ENCODE data around the gene C19orf73. TPM values are rescaled to one million over a fixed set of nuclear protein-coding genes. Genes with fewer than 3 reads are reported as not detected.

Gene C19orf73
- total RNA-seq, 1 donor: 0.36 TPM

GRCh38 chr19:49091391-49092038 lies 27.4 kb downstream of the C19orf73 start:
- TF ChIP-seq, protein P1, sequence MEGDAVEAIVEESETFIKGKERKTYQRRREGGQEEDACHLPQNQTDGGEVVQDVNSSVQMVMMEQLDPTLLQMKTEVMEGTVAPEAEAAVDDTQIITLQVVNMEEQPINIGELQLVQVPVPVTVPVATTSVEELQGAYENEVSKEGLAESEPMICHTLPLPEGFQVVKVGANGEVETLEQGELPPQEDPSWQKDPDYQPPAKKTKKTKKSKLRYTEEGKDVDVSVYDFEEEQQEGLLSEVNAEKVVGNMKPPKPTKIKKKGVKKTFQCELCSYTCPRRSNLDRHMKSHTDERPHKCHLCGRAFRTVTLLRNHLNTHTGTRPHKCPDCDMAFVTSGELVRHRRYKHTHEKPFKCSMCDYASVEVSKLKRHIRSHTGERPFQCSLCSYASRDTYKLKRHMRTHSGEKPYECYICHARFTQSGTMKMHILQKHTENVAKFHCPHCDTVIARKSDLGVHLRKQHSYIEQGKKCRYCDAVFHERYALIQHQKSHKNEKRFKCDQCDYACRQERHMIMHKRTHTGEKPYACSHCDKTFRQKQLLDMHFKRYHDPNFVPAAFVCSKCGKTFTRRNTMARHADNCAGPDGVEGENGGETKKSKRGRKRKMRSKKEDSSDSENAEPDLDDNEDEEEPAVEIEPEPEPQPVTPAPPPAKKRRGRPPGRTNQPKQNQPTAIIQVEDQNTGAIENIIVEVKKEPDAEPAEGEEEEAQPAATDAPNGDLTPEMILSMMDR (IDR thresholded peaks at IDR 0.05; ENCODE audit: extremely low read depth, low read depth, low read length): no peak
- Histone ChIP-seq H3K36me3 (ENCODE audit: insufficient read depth, low read length) (peaks cover 78% of the 10 kb centered on the region), H3K79me2 (ENCODE audit: insufficient read depth, low read length) (peaks cover 94% of the 10 kb centered on the region), H3K27me3 (ENCODE audit: insufficient read depth, low read length) (no peaks in the 10 kb centered on the region), H3K9me3 (ENCODE audit: low read depth, low read length) (no peaks in the 10 kb centered on the region), H3K4me1 (ENCODE audit: insufficient read depth, low read length) (peaks cover 13% of the 10 kb centered on the region), H4K20me1 (ENCODE audit: insufficient read depth, low read length) (peaks cover 60% of the 10 kb centered on the region), H3K4me2 (ENCODE audit: insufficient read depth, low read length) (no peak overlapping the region), H3K4me3 (ENCODE audit: insufficient read depth, low read length) (no peak overlapping the region), H2AFZ (ENCODE audit: low read length) (no peak overlapping the region), H3K27ac (ENCODE audit: low read depth, low read length) (no peak overlapping the region)
- DNase-seq (ENCODE audit: insufficient read length, low spot score, missing footprints): no peak

GRCh38 chr19:49086296-49086695 lies 32.6 kb downstream of the C19orf73 start:
- peak; percentile 22 for DNase-seq (ENCODE audit: insufficient read length, low spot score, missing footprints)
- peaks cover 58% of the 10 kb centered on the region for H3K79me2 ChIP-seq (ENCODE audit: insufficient read depth, low read length)
- no peak overlapping the region for H2AFZ ChIP-seq (ENCODE audit: low read length)
- H3K4me2 ChIP-seq (ENCODE audit: insufficient read depth, low read length): peak overlapping the region; percentile 100
- peak overlapping the region; percentile 94 for H3K4me3 ChIP-seq (ENCODE audit: insufficient read depth, low read length)
- H3K36me3 ChIP-seq (ENCODE audit: insufficient read depth, low read length): peaks cover 35% of the 10 kb centered on the region
- peaks cover 22% of the 10 kb centered on the region for H3K4me1 ChIP-seq (ENCODE audit: insufficient read depth, low read length)
- H3K27ac ChIP-seq (ENCODE audit: low read depth, low read length): peak overlapping the region; percentile 89
- TF ChIP-seq, protein P1 (IDR thresholded peaks at IDR 0.05; ENCODE audit: extremely low read depth, low read depth, low read length): no peak
- peaks cover 47% of the 10 kb centered on the region for H4K20me1 ChIP-seq (ENCODE audit: insufficient read depth, low read length)
- no peaks in the 10 kb centered on the region for H3K27me3 ChIP-seq (ENCODE audit: insufficient read depth, low read length)
- no peaks in the 10 kb centered on the region for H3K9me3 ChIP-seq (ENCODE audit: low read depth, low read length)

- Histone ChIP-seq H3K27ac (ENCODE audit: low read depth, low read length) (peak overlapping the region; percentile 89), H3K79me2 (ENCODE audit: insufficient read depth, low read length) (peaks cover 54% of the 10 kb centered on the region), H3K4me2 (ENCODE audit: insufficient read depth, low read length) (peak overlapping the region; percentile 100), H3K9me3 (ENCODE audit: low read depth, low read length) (no peaks in the 10 kb centered on the region), H4K20me1 (ENCODE audit: insufficient read depth, low read length) (peaks cover 45% of the 10 kb centered on the region), H3K27me3 (ENCODE audit: insufficient read depth, low read length) (no peaks in the 10 kb centered on the region), H3K36me3 (ENCODE audit: insufficient read depth, low read length) (peaks cover 31% of the 10 kb centered on the region), H3K4me1 (ENCODE audit: insufficient read depth, low read length) (peaks cover 22% of the 10 kb centered on the region), H2AFZ (ENCODE audit: low read length) (peak overlapping the region; percentile 93), H3K4me3 (ENCODE audit: insufficient read depth, low read length) (peak overlapping the region; percentile 94)
- TF ChIP-seq, protein P1 (IDR thresholded peaks at IDR 0.05; ENCODE audit: extremely low read depth, low read depth, low read length): no peak
- peak; percentile 52 for DNase-seq (ENCODE audit: insufficient read length, low spot score, missing footprints)
These were observed 33.1 kb downstream of the C19orf73 start for GRCh38 chr19:49085868-49086232.

- peak; percentile 100 for DNase-seq (ENCODE audit: insufficient read length, low spot score, missing footprints)
- H4K20me1 ChIP-seq (ENCODE audit: insufficient read depth, low read length): peaks cover 43% of the 10 kb centered on the region
- H3K4me2 ChIP-seq (ENCODE audit: insufficient read depth, low read length): peak within 1 kb of the TSS; percentile 100
- TF ChIP-seq, protein P1 (IDR thresholded peaks at IDR 0.05; ENCODE audit: extremely low read depth, low read depth, low read length): no peak
- peak within 1 kb of the TSS; percentile 94 for H3K4me3 ChIP-seq (ENCODE audit: insufficient read depth, low read length)
- peak within 1 kb of the TSS; percentile 99 for H2AFZ ChIP-seq (ENCODE audit: low read length)
- no peaks in the 10 kb centered on the region for H3K27me3 ChIP-seq (ENCODE audit: insufficient read depth, low read length)
- H3K36me3 ChIP-seq (ENCODE audit: insufficient read depth, low read length): peaks cover 25% of the 10 kb centered on the region
- peak within 1 kb of the TSS; percentile 89 for H3K27ac ChIP-seq (ENCODE audit: low read depth, low read length)
- peaks cover 48% of the 10 kb centered on the region for H3K79me2 ChIP-seq (ENCODE audit: insufficient read depth, low read length)
- no peaks in the 10 kb centered on the region for H3K9me3 ChIP-seq (ENCODE audit: low read depth, low read length)
- H3K4me1 ChIP-seq (ENCODE audit: insufficient read depth, low read length): peaks cover 22% of the 10 kb centered on the region
These were observed 33.7 kb downstream of the C19orf73 start, which contains the start of gene SNRNP70 for GRCh38 chr19:49085020-49085867. Gene SNRNP70, plus strand, starts transcription at chr19:49085451. Its CDS starts 964 bp downstream, at chr19:49086415.

Measured in osteoblast (primary cell).